Erythroblast (primary cell): Measurements from ENCODE around the gene MCF2L2.

Source experiments
- GATA1 ChIP-seq: IDR thresholded peaks from 2 replicates; pipeline ENCODE4 v1.6.1; 2011; ENCODE audit warnings: low read depth, mild to moderate bottlenecking, control low read depth, low read length, moderate library complexity
- POLR2A ChIP-seq: IDR thresholded peaks from 2 replicates; pipeline ENCODE4 v1.6.1; 2011; ENCODE audit warnings: mild to moderate bottlenecking, low read length

GRCh38 chr3:183259087-183259486 lies 169.3 kb downstream of the MCF2L2 start:
- TF ChIP-seq POLR2A = no peak
- no peak for TF ChIP-seq GATA1
